ENCODE measurements around the gene CALD1.

Gene CALD1

DNA sequence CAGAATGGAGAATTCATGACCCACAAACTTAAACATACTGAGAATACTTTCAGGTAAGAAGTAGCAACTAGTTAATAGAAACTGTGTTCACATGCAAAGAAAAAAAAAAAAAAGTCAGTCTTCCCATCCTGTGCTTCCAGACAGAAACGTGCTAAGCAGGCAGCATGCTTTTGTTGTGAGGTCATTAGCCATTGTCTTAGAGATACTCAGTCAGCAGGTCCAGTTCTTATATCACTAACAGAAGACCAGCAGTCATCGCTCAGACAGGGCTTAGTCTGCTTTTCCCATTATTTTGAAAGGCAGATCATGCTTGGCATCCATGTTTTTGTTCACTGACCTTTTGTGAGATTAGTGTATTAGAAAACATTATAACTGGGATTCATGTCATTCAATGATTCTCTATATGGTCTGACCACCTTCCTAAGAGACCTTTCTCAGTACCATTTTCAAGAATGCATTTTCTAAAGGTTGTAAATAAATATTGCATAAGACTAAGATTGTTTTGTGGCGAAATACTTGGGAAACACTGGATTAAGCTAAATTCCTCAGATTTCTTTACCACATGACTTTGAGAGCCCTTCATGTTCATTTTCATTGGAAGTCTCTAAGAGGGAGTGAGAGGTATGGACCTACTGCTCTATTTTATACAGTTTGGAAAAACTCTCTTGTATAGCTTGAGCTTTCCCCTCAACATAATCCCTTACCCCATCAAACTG is 161.9 kb downstream of the CALD1 start:
- H3K9me3 ChIP-seq (ENCODE audit: insufficient read depth, low read depth, low read length): no peaks in the 10 kb centered on the region
- H3K4ac ChIP-seq (ENCODE audit: low read depth, low read length): no peak overlapping the region
- H3K4me2 ChIP-seq (ENCODE audit: low read length): no peak overlapping the region
- H4K91ac ChIP-seq (ENCODE audit: low read depth, low read length): no peak overlapping the region
- H3K27me3 ChIP-seq (ENCODE audit: insufficient read depth, low read length): no peaks in the 10 kb centered on the region
- DNase-seq: peak; percentile 87 to 94
- H3K23ac ChIP-seq (ENCODE audit: low read length): no peak overlapping the region
- H3K9ac ChIP-seq (ENCODE audit: low read length): no peak overlapping the region
- peaks cover 12% of the 10 kb centered on the region for H3K79me1 ChIP-seq (ENCODE audit: low read length)
- H2BK5ac ChIP-seq (ENCODE audit: low read depth, low read length, poor library complexity): no peak overlapping the region
- H4K8ac ChIP-seq (ENCODE audit: low read depth, low read length): no peak overlapping the region
- H2AK5ac ChIP-seq (ENCODE audit: low read length): no peak overlapping the region
- H3K18ac ChIP-seq (ENCODE audit: low read length): no peak overlapping the region
- no peak overlapping the region for H2BK12ac ChIP-seq (ENCODE audit: low read length)
- no peak overlapping the region for H3K4me3 ChIP-seq (ENCODE audit: low read depth, low read length)
- peaks cover 18 to 23% of the 10 kb centered on the region in 2 experiments for H3K4me1 ChIP-seq (ENCODE audit: control insufficient read depth in 1 of 2, insufficient read depth in 2 of 2, low read length in 2 of 2)
- peaks cover 5% of the 10 kb centered on the region for H3K79me2 ChIP-seq (ENCODE audit: control insufficient read depth, insufficient read depth, low read length, poor library complexity)
- H4K12ac ChIP-seq (ENCODE audit: low read depth, low read length): no peak overlapping the region
- H3K14ac ChIP-seq (ENCODE audit: low read length): no peak overlapping the region
- peak overlapping the region; percentile 98 for H2BK120ac ChIP-seq (ENCODE audit: insufficient read depth, low read length, poor library complexity)
- H3K36me3 ChIP-seq (ENCODE audit: control insufficient read depth in 1 of 2, insufficient read depth in 2 of 2, low read length in 2 of 2): peaks cover 2 to 19% of the 10 kb centered on the region in 2 experiments
- no CpG with 5 or more reads among the region's 3 CpGs for WGBS (ENCODE audit: extremely low coverage, insufficient coverage, insufficient read length)
- no peak overlapping the region for H2AFZ ChIP-seq (ENCODE audit: insufficient read depth, low read length, poor library complexity)
- peak overlapping the region; percentile 91 for H3K27ac ChIP-seq (ENCODE audit: low read depth, low read length)

DNA sequence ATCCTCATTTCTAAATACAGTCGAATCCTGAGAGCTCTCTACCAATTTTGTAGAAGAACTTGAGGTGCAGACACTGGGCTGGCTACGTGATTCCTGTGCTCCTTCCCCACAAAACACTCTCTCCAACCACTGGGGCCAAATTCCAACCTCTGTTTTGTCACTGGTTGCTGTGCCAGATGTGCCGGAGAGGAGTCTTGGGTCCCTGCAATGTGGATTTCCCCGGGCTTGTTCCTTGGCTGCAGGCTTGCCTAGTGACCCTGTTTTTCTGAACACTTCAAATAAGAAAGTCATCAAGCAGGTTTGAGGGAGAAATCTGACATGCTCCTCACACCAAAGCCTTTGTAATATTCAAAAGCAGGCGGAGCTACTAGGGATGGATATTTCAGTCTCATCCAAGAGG is 162.5 kb downstream of the CALD1 start:
- Histone ChIP-seq H3K4me1 (ENCODE audit: control insufficient read depth in 1 of 2, insufficient read depth in 2 of 2, low read length in 2 of 2) (peaks cover 18 to 23% of the 10 kb centered on the region in 2 experiments), H3K79me2 (ENCODE audit: control insufficient read depth, insufficient read depth, low read length, poor library complexity) (peaks cover 5% of the 10 kb centered on the region), H3K9me3 (ENCODE audit: insufficient read depth, low read depth, low read length) (no peaks in the 10 kb centered on the region), H3K9ac (ENCODE audit: low read length) (no peak overlapping the region), H4K91ac (ENCODE audit: low read depth, low read length) (peak overlapping the region; percentile 80), H2BK120ac (ENCODE audit: insufficient read depth, low read length, poor library complexity) (peak overlapping the region; percentile 98), H3K27ac (ENCODE audit: low read depth, low read length) (peak overlapping the region; percentile 75), H3K27me3 (ENCODE audit: insufficient read depth, low read length) (no peaks in the 10 kb centered on the region), H4K8ac (ENCODE audit: low read depth, low read length) (peak overlapping the region; percentile 90), H3K4me3 (ENCODE audit: low read depth, low read length) (no peak overlapping the region), H3K4me2 (ENCODE audit: low read length) (no peak overlapping the region), H4K12ac (ENCODE audit: low read depth, low read length) (peak overlapping the region; percentile 4), H2BK5ac (ENCODE audit: low read depth, low read length, poor library complexity) (peak overlapping the region; percentile 60), H2AFZ (ENCODE audit: insufficient read depth, low read length, poor library complexity) (no peak overlapping the region), H3K14ac (ENCODE audit: low read length) (peak overlapping the region; percentile 76), H3K4ac (ENCODE audit: low read depth, low read length) (peak overlapping the region; percentile 65), H2AK5ac (ENCODE audit: low read length) (peak overlapping the region; percentile 57), H3K36me3 (ENCODE audit: control insufficient read depth in 1 of 2, insufficient read depth in 2 of 2, low read length in 2 of 2) (peaks cover 6 to 22% of the 10 kb centered on the region in 2 experiments), H3K18ac (ENCODE audit: low read length) (peak overlapping the region; percentile 94), H2BK12ac (ENCODE audit: low read length) (peak overlapping the region; percentile 88), H3K79me1 (ENCODE audit: low read length) (peaks cover 12% of the 10 kb centered on the region), H3K23ac (ENCODE audit: low read length) (no peak overlapping the region)
- DNase-seq: peak in 1 of 2 donors; percentile 14
- WGBS (ENCODE audit: extremely low coverage, insufficient coverage, insufficient read length): no CpG with 5 or more reads among the region's 5 CpGs

DNA sequence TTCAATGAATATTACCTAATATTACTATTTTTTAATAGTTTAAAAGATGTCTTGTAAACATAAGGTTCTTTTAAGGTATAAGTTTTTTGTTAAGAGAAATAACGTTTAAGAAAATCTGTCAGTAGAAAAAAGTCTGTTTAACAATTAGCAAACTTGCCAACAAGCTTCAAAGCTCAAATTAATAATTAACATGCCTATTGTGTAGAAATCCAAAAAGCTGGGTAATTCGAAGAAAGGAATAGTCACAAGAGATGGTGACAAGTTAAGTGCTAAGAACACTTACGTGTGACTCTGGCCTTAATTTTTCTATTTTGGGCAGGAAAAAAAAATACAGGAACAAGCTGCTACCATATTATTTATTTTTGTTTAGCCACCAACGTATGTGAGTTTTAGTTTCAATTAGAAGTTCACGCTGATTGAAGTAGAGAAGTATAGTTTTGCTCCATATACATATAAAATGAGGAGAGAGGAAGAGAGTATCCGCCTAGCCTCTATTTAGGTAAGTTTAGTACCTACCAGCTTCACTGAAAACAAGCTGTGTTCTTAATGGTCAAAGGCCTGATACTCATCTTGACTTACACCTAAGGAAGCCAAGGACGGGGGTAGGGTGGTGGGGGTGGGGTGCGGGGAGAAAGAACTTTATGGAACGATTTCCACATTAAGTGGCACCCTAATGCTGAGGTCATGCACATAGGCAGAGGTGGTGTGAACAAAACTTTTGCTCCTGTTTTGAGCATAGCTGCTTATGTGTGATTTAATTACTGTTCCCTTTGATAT is 163.4 kb downstream of the CALD1 start:
- peaks cover 5% of the 10 kb centered on the region for H3K79me2 ChIP-seq (ENCODE audit: control insufficient read depth, insufficient read depth, low read length, poor library complexity)
- no peak overlapping the region for H3K23ac ChIP-seq (ENCODE audit: low read length)
- H3K4me3 ChIP-seq (ENCODE audit: low read depth, low read length): no peak overlapping the region
- peaks cover 16 to 22% of the 10 kb centered on the region in 2 experiments for H3K4me1 ChIP-seq (ENCODE audit: control insufficient read depth in 1 of 2, insufficient read depth in 2 of 2, low read length in 2 of 2)
- no peak overlapping the region for H2AK5ac ChIP-seq (ENCODE audit: low read length)
- no CpG with 5 or more reads among the region's 9 CpGs for WGBS (ENCODE audit: extremely low coverage, insufficient coverage, insufficient read length)
- H2BK5ac ChIP-seq (ENCODE audit: low read depth, low read length, poor library complexity): no peak overlapping the region
- no peak overlapping the region for H4K12ac ChIP-seq (ENCODE audit: low read depth, low read length)
- no peak overlapping the region for H3K18ac ChIP-seq (ENCODE audit: low read length)
- peaks cover 12 to 24% of the 10 kb centered on the region in 2 experiments for H3K36me3 ChIP-seq (ENCODE audit: control insufficient read depth in 1 of 2, insufficient read depth in 2 of 2, low read length in 2 of 2)
- no peaks in the 10 kb centered on the region for H3K27me3 ChIP-seq (ENCODE audit: insufficient read depth, low read length)
- H4K8ac ChIP-seq (ENCODE audit: low read depth, low read length): no peak overlapping the region
- no peak overlapping the region for H3K4me2 ChIP-seq (ENCODE audit: low read length)
- no peak overlapping the region for H2BK12ac ChIP-seq (ENCODE audit: low read length)
- no peak overlapping the region for H3K14ac ChIP-seq (ENCODE audit: low read length)
- H2AFZ ChIP-seq (ENCODE audit: insufficient read depth, low read length, poor library complexity): no peak overlapping the region
- H3K4ac ChIP-seq (ENCODE audit: low read depth, low read length): no peak overlapping the region
- H3K9ac ChIP-seq (ENCODE audit: low read length): no peak overlapping the region
- H3K9me3 ChIP-seq (ENCODE audit: insufficient read depth, low read depth, low read length): no peaks in the 10 kb centered on the region
- peaks cover 12% of the 10 kb centered on the region for H3K79me1 ChIP-seq (ENCODE audit: low read length)
- H2BK120ac ChIP-seq (ENCODE audit: insufficient read depth, low read length, poor library complexity): no peak overlapping the region
- DNase-seq: no peak
- H4K91ac ChIP-seq (ENCODE audit: low read depth, low read length): no peak overlapping the region
- H3K27ac ChIP-seq (ENCODE audit: low read depth, low read length): peak overlapping the region; percentile 24

DNA sequence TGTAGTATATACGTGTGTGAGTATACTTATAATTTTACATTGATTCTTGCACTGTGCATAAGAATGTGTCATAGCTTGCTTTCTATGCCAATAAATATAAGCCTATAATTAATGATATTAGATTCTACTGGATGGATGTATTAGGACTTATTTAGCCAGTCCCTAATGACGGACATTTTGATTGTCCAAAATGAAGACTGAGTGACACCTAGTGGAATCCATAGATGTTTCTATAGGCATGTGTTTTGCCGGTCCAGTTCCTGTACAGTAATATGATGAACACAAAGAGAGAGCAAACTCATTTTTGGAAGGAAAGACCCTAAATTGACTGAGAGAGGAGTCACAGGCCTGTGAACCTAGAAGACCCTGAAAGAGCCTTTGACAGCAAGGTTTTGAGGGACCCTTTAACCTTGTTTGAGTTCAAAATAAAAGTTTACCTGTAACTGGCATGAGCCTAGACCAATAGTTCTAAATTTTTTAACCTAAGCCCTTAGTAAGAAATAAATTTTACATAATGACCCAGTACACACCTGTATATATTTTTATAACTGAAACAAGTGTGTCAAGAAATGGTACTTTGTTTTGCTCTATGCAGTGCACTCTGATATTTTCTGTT is 164.5 kb downstream of the CALD1 start:
- Histone ChIP-seq H3K79me2 (ENCODE audit: control insufficient read depth, insufficient read depth, low read length, poor library complexity) (peaks cover 5% of the 10 kb centered on the region), H3K4me2 (ENCODE audit: low read length) (no peak overlapping the region), H3K18ac (ENCODE audit: low read length) (no peak overlapping the region), H2BK12ac (ENCODE audit: low read length) (no peak overlapping the region), H3K4ac (ENCODE audit: low read depth, low read length) (no peak overlapping the region), H3K4me3 (ENCODE audit: low read depth, low read length) (no peak overlapping the region), H2AFZ (ENCODE audit: insufficient read depth, low read length, poor library complexity) (no peak overlapping the region), H3K9ac (ENCODE audit: low read length) (no peak overlapping the region), H2BK120ac (ENCODE audit: insufficient read depth, low read length, poor library complexity) (no peak overlapping the region), H2AK5ac (ENCODE audit: low read length) (no peak overlapping the region), H3K23ac (ENCODE audit: low read length) (no peak overlapping the region), H3K4me1 (ENCODE audit: control insufficient read depth in 1 of 2, insufficient read depth in 2 of 2, low read length in 2 of 2) (peaks cover 13 to 17% of the 10 kb centered on the region in 2 experiments), H3K27me3 (ENCODE audit: insufficient read depth, low read length) (no peaks in the 10 kb centered on the region), H4K91ac (ENCODE audit: low read depth, low read length) (no peak overlapping the region), H3K36me3 (ENCODE audit: control insufficient read depth in 1 of 2, insufficient read depth in 2 of 2, low read length in 2 of 2) (peaks cover 12 to 21% of the 10 kb centered on the region in 2 experiments), H3K79me1 (ENCODE audit: low read length) (peaks cover 12% of the 10 kb centered on the region), H3K9me3 (ENCODE audit: insufficient read depth, low read depth, low read length) (no peaks in the 10 kb centered on the region), H4K12ac (ENCODE audit: low read depth, low read length) (no peak overlapping the region), H3K14ac (ENCODE audit: low read length) (no peak overlapping the region), H3K27ac (ENCODE audit: low read depth, low read length) (no peak overlapping the region), H2BK5ac (ENCODE audit: low read depth, low read length, poor library complexity) (no peak overlapping the region), H4K8ac (ENCODE audit: low read depth, low read length) (no peak overlapping the region)
- no CpG with 5 or more reads among the region's 3 CpGs for WGBS (ENCODE audit: extremely low coverage, insufficient coverage, insufficient read length)
- peak in 1 of 2 donors; percentile 58 for DNase-seq
